ENCODE results near the gene BPIFA1. TPM values are rescaled to one million over a fixed set of nuclear protein-coding genes. Genes with fewer than 3 reads are reported as not detected.

BPIFA1 gene
- total RNA-seq, 1 donor: not detected

GRCh38 chr20:33229843-33230242 is 6.0 kb upstream of the BPIFA1 start:
- no peak for DNase-seq (ENCODE audit: low read depth)
- TF ChIP-seq CTCF (IDR thresholded peaks at IDR 0.05; ENCODE audit: insufficient read depth, low read depth, low read length): no peak

GRCh38 chr20:33231237-33231636 is 4.6 kb upstream of the BPIFA1 start:
- no peak for DNase-seq (ENCODE audit: low read depth)
- no peak overlapping the region for H3K4me3 ChIP-seq (ENCODE audit: low read depth, low read length)
- TF ChIP-seq CTCF (IDR thresholded peaks at IDR 0.05; ENCODE audit: insufficient read depth, low read depth, low read length): no peak

More at GRCh38 chr20:33229843-33230242, 6.0 kb upstream of the BPIFA1 start:
- H3K4me3 ChIP-seq (ENCODE audit: low read depth, low read length): no peak overlapping the region

GRCh38 chr20:33232486-33233072 is 3.2 kb upstream of the BPIFA1 start:
- no peak for TF ChIP-seq CTCF (IDR thresholded peaks at IDR 0.05; ENCODE audit: insufficient read depth, low read depth, low read length)
- no peak for DNase-seq (ENCODE audit: low read depth)

GRCh38 chr20:33233129-33233774 is 2.5 kb upstream of the BPIFA1 start:
- no peak for TF ChIP-seq CTCF (IDR thresholded peaks at IDR 0.05; ENCODE audit: insufficient read depth, low read depth, low read length)
- DNase-seq (ENCODE audit: low read depth): no peak
- H3K4me3 ChIP-seq (ENCODE audit: low read depth, low read length): no peak overlapping the region

More at GRCh38 chr20:33232486-33233072, 3.2 kb upstream of the BPIFA1 start:
- no peak overlapping the region for H3K4me3 ChIP-seq (ENCODE audit: low read depth, low read length)

- no peak for TF ChIP-seq CTCF (IDR thresholded peaks at IDR 0.05; ENCODE audit: insufficient read depth, low read depth, low read length)
- DNase-seq (ENCODE audit: low read depth): no peak
Measured at GRCh38 chr20:33234050-33234449, 1.7 kb upstream of the BPIFA1 start.

GRCh38 chr20:33236351-33236750 is 555 bp downstream of the BPIFA1 start:
- H3K4me3 ChIP-seq (ENCODE audit: low read depth, low read length): no peak overlapping the region
- no peak for TF ChIP-seq CTCF (IDR thresholded peaks at IDR 0.05; ENCODE audit: insufficient read depth, low read depth, low read length)
- DNase-seq (ENCODE audit: low read depth): no peak

More at GRCh38 chr20:33234050-33234449, 1.7 kb upstream of the BPIFA1 start:
- no peak overlapping the region for H3K4me3 ChIP-seq (ENCODE audit: low read depth, low read length)
